ENCODE measurements around the gene KCTD16. TPM values are rescaled to one million over a fixed set of nuclear protein-coding genes. Genes with fewer than 3 reads are reported as not detected.

The KCTD16 gene
- total and polyA plus RNA-seq, 10 donors, result under 0.01 to 0.24 (median 0.17) TPM

DNA sequence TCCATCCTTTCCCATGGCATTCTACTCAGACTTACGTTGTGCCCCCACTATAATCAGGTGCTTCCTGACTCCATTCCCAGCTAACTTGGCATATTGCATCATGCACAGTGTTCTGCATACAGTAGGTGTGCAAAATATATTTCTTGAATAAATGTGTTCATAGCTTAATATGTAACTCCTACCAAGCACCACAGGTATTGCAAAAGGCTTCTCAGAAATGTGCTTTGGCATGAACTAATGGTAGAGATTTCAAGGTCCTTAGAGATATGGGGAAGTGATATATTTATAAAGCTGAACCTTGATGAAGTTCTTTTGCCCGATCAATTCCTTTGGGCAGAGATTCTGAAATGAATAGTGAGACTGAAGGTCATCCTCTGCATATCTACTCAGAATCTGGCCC, 220.4 kb downstream of the KCTD16 start:
- no peak for DNase-seq
- Histone ChIP-seq H3K27me3 (replicated peaks in 1 of 7) (no peaks in the 10 kb centered on the region), H3K36me3 (no peaks in the 10 kb centered on the region), H3K4me1 (no peaks in the 10 kb centered on the region), H3K9me3 (no peaks in the 10 kb centered on the region), H3K27ac (no peak overlapping the region), H3K4me3 (no peak overlapping the region)
- WGBS, 5 donors, result 78 to 95% (median 85%) methylated on average over 2 of the region's 2 CpGs
- intact Hi-C loops (cut with DNase I; ENCODE audit: low total_unique reads), result no loop called here
- TF ChIP-seq, protein P1, sequence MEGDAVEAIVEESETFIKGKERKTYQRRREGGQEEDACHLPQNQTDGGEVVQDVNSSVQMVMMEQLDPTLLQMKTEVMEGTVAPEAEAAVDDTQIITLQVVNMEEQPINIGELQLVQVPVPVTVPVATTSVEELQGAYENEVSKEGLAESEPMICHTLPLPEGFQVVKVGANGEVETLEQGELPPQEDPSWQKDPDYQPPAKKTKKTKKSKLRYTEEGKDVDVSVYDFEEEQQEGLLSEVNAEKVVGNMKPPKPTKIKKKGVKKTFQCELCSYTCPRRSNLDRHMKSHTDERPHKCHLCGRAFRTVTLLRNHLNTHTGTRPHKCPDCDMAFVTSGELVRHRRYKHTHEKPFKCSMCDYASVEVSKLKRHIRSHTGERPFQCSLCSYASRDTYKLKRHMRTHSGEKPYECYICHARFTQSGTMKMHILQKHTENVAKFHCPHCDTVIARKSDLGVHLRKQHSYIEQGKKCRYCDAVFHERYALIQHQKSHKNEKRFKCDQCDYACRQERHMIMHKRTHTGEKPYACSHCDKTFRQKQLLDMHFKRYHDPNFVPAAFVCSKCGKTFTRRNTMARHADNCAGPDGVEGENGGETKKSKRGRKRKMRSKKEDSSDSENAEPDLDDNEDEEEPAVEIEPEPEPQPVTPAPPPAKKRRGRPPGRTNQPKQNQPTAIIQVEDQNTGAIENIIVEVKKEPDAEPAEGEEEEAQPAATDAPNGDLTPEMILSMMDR (IDR thresholded peaks at IDR 0.05 in 8 of 11, conservative IDR thresholded peaks at IDR 0.05 in 3 of 11), result no peak
- TF ChIP-seq POLR2A (IDR thresholded peaks at IDR 0.05), result no peak
- TF ChIP-seq POLR2AphosphoS5 (IDR thresholded peaks at IDR 0.05), result no peak

DNA sequence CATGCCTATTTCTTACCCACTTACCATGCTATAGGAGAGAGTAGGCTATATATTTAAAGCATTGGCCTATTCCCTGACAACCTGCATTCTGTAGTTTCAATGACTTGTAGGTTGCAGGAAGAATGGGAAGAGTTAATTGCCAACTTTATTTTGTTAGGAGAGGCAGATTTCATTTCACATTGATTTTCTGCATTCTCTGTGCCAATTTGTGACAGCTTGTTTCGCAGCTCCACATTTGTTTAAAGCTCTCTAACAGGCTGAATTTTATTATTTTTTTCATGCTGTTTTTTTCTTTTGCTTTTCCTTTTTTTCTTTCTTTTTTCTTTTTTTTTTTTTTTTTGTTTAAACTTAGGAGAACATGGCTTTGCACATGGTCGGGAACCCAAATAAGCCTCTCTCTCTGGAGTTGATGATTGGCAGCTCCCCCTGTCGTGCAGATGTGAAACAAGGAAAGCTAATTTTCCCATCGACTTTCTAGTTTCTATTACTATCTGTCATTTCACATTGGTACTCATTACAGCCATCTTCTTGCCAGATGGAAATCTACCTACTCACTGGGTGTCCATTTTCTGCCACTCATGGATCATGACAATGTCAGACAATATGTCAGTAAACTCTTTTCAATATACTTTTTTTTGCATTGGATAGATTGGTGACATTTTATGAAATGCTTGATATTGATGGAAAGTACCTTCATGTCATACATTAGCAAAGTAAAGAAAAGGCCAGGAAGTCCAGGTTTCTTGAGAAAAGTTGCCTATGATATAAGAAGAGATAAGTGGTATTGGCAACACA, 223.2 kb downstream of the KCTD16 start:
- WGBS, 5 donors, result 74 to 86% (median 80%) methylated on average over 4 of the region's 4 CpGs
- Histone ChIP-seq H3K4me1 (no peaks in the 10 kb centered on the region), H3K27me3 (replicated peaks in 1 of 7) (no peaks in the 10 kb centered on the region), H3K27ac (no peak overlapping the region), H3K4me3 (no peak overlapping the region), H3K9me3 (no peaks in the 10 kb centered on the region), H3K36me3 (no peaks in the 10 kb centered on the region)
- intact Hi-C loops (cut with DNase I; ENCODE audit: low total_unique reads), result no loop called here
- TF ChIP-seq POLR2A (IDR thresholded peaks at IDR 0.05) (no peak), POLR2AphosphoS5 (IDR thresholded peaks at IDR 0.05) (no peak)
- TF ChIP-seq, protein P1 (IDR thresholded peaks at IDR 0.05 in 8 of 11, conservative IDR thresholded peaks at IDR 0.05 in 3 of 11), result no peak
- DNase-seq, result no peak

DNA sequence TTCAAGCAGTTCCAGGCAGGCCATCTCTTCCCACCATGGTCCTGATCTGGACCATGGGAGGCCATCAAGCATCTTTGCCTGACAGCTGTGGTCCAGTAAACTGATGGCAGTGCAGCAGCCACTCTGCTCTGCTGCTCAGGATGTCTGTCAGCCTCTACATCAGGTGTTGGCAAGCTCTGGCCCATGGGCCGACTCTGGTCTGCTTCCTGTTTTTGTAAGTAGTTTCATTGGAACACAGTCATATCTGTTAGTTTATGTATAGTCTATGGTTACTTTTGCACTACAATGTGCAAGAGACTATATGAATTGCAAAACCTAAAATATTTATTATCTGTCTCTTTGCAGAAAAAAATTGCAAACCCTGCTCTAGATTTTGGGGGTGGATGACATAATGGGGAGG, 225.0 kb downstream of the KCTD16 start:
- WGBS, 5 donors, result 0 to 33% (median 17%) methylated on average over 1 of the region's 1 CpG
- Histone ChIP-seq H3K27me3 (replicated peaks in 1 of 7) (no peaks in the 10 kb centered on the region), H3K36me3 (no peaks in the 10 kb centered on the region), H3K27ac (no peak overlapping the region), H3K9me3 (no peaks in the 10 kb centered on the region), H3K4me3 (no peak overlapping the region), H3K4me1 (no peaks in the 10 kb centered on the region)
- intact Hi-C loops (cut with DNase I; ENCODE audit: low total_unique reads), result no loop called here
- DNase-seq, result no peak
- TF ChIP-seq, protein P1 (IDR thresholded peaks at IDR 0.05 in 8 of 11, conservative IDR thresholded peaks at IDR 0.05 in 3 of 11), result no peak
- no peak for TF ChIP-seq POLR2A (IDR thresholded peaks at IDR 0.05)
- TF ChIP-seq POLR2AphosphoS5 (IDR thresholded peaks at IDR 0.05), result no peak

DNA sequence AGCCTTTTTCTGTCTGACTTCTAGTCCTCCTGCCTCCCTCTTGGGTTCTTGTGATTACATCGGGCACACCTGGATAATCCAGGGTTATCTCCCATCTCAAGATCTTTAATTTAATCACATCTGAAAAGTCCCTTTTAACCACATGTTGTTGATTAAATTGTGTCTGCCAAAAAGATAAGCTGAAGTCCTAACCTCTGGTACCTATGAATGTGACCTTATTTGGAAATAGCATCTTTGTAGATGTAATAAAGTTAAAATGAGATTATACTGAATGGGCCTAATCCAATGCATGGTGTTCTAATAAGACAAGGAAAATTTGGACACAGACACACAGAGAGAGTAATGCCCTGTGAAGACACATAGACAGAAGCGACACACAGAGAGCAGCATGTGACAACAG, 232.4 kb downstream of the KCTD16 start:
- H3K9me3 ChIP-seq, result peaks cover 0 to 6% (median 0%) of the 10 kb centered on the region in 8 donors
- H3K4me1 ChIP-seq, result no peaks in the 10 kb centered on the region
- H3K36me3 ChIP-seq, result no peaks in the 10 kb centered on the region
- no peak for DNase-seq
- no peak overlapping the region for H3K4me3 ChIP-seq
- WGBS, 5 donors, result 89 to 96% (median 93%) methylated on average over 2 of the region's 2 CpGs
- no peak overlapping the region for H3K27ac ChIP-seq
- intact Hi-C loops (cut with DNase I; ENCODE audit: low total_unique reads), result no loop called here
- TF ChIP-seq, protein P1 (IDR thresholded peaks at IDR 0.05 in 8 of 11, conservative IDR thresholded peaks at IDR 0.05 in 3 of 11), result no peak
- TF ChIP-seq POLR2A (IDR thresholded peaks at IDR 0.05) (no peak), POLR2AphosphoS5 (IDR thresholded peaks at IDR 0.05) (no peak)
- H3K27me3 ChIP-seq (replicated peaks in 1 of 7), result no peaks in the 10 kb centered on the region
